ENCODE measurements around the gene LARP4.

LARP4 gene

DNA sequence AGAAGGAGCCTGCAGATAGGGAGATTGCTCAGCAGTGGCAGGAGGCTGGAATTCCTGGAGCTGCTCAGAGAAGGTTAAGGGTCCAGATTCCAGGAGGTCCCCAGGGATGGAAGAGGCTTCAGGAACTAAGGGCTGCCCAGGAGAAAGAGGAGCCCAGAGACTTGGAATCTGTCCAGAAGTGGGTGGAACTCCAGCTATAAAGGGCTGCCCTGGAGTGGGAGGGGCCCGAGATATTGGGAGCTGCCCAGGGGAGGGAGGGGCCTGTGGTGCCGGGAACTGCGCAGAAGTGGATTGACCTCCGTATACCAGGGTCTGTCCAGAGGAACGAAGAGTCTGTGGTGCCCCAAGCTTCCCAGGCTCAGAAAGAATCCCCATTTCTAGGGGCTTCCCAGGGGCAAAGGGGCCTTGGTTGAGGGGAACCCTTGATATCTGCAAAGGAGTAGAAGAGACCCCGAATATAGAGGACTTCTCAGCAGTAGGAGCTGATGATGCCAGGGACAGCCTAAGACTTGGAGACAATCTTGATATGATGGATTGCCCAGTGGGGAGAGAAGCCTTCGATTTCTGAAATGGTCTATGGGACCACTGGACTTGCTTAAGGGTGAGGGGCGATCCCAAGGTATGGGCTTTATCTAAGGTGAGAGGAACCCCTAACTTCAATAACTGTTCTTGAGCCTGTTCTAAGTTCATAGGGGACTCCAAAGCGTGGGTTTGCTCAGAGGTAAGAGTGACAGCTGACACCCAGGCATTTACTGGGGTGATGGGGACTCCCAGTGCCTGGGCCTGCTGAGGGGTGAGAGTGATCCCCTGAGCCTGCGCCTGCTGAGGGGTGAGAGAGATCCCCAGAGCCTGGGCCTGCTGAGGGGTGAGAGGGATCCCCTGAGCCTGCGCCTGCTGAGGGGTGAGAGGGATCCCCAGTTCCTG is 49.3 kb upstream of the LARP4 start (continued):
- TF ChIP-seq SP2 (tag by site-specific recombination; IDR thresholded peaks at IDR 0.05) (peak; percentile 45; the same call in 1 of the 2 replicates), ZNF184 (tag by site-specific recombination; IDR thresholded peaks at IDR 0.05) (no peak), ZNF768 (tag by site-specific recombination; IDR thresholded peaks at IDR 0.05) (no peak), ZNF792 (tag by site-specific recombination; IDR thresholded peaks at IDR 0.05) (no peak), ZBTB6 (tag by site-specific recombination; IDR thresholded peaks at IDR 0.05) (no peak), GFI1B (tag by site-specific recombination; IDR thresholded peaks at IDR 0.05) (no peak), ZNF558 (tag by site-specific recombination; IDR thresholded peaks at IDR 0.05) (no peak), ZNF596 (tag by site-specific recombination; IDR thresholded peaks at IDR 0.05) (no peak), REPIN1 (tag by site-specific recombination; IDR thresholded peaks at IDR 0.05; ENCODE audit: low read depth) (no peak), ZBTB26 (tag by site-specific recombination; optimal IDR thresholded peaks at IDR 0.05) (no peak), ZNF280C (tag by site-specific recombination; IDR thresholded peaks at IDR 0.05) (no peak), ZNF529 (tag by site-specific recombination; IDR thresholded peaks at IDR 0.05; ENCODE audit: insufficient replicate concordance) (no peak), ZNF747 (tag by site-specific recombination; IDR thresholded peaks at IDR 0.05) (no peak), ZBTB10 (tag by site-specific recombination; IDR thresholded peaks at IDR 0.05) (0 out of 2 replicates have a peak, but pooled peaks have one; percentile 37), ZNF280D (tag by site-specific recombination; IDR thresholded peaks at IDR 0.05) (no peak), ZBTB17 (tag by site-specific recombination; IDR thresholded peaks at IDR 0.05) (peak; percentile 73)
- TF ChIP-seq, protein P1, sequence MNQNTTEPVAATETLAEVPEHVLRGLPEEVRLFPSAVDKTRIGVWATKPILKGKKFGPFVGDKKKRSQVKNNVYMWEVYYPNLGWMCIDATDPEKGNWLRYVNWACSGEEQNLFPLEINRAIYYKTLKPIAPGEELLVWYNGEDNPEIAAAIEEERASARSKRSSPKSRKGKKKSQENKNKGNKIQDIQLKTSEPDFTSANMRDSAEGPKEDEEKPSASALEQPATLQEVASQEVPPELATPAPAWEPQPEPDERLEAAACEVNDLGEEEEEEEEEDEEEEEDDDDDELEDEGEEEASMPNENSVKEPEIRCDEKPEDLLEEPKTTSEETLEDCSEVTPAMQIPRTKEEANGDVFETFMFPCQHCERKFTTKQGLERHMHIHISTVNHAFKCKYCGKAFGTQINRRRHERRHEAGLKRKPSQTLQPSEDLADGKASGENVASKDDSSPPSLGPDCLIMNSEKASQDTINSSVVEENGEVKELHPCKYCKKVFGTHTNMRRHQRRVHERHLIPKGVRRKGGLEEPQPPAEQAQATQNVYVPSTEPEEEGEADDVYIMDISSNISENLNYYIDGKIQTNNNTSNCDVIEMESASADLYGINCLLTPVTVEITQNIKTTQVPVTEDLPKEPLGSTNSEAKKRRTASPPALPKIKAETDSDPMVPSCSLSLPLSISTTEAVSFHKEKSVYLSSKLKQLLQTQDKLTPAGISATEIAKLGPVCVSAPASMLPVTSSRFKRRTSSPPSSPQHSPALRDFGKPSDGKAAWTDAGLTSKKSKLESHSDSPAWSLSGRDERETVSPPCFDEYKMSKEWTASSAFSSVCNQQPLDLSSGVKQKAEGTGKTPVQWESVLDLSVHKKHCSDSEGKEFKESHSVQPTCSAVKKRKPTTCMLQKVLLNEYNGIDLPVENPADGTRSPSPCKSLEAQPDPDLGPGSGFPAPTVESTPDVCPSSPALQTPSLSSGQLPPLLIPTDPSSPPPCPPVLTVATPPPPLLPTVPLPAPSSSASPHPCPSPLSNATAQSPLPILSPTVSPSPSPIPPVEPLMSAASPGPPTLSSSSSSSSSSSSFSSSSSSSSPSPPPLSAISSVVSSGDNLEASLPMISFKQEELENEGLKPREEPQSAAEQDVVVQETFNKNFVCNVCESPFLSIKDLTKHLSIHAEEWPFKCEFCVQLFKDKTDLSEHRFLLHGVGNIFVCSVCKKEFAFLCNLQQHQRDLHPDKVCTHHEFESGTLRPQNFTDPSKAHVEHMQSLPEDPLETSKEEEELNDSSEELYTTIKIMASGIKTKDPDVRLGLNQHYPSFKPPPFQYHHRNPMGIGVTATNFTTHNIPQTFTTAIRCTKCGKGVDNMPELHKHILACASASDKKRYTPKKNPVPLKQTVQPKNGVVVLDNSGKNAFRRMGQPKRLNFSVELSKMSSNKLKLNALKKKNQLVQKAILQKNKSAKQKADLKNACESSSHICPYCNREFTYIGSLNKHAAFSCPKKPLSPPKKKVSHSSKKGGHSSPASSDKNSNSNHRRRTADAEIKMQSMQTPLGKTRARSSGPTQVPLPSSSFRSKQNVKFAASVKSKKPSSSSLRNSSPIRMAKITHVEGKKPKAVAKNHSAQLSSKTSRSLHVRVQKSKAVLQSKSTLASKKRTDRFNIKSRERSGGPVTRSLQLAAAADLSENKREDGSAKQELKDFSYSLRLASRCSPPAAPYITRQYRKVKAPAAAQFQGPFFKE (tag by site-specific recombination; IDR thresholded peaks at IDR 0.05; ENCODE audit: borderline replicate concordance): no peak

Measured in HEK293 (cell line).